GM20431 (cell line): Measurements from ENCODE around the gene UMOD.

Experiments used
- in situ Hi-C: fragments of 300-500 bp; cut with MseI, MboI; formaldehyde crosslinking; loops from one replicate; pipeline ENCODE4 v1.15.0; 2020; ENCODE audit warnings: low sequenced_read_pairs; ENCODE audit not compliant: unreplicated experiment

UMOD gene

GRCh38 chr16:20352615-20353014 lies at the start of gene UMOD:
TSS of gene UMOD (minus strand) at chr16:20352715. CDS start at chr16:20350737, 1,978 bp downstream.
- in situ Hi-C loops = no loop called here

- in situ Hi-C loops = no loop called here
These were observed 49.0 kb upstream of the UMOD start for GRCh38 chr16:20401475-20402016.

DNA sequence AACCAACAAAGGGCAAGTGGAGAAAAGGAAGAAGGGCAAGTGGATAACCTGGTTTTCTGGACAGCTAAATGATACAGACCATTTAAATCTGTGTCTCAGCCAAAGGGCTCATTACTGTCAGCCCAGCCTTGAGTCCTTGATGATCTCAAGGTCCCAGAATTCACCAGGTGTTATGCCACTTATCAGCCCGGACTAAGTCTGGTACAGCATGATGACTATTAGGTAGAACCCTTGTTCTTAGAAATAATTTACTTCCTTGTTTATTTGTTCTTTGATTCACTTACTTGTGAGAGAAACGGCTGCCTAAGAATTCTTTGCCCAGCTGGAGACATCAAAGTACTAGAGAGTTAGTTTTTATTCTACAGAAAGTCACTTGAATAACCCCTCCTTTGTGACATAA lies 48.6 kb upstream of the UMOD start:
- in situ Hi-C loops = no loop called here

- in situ Hi-C loops = loop anchor here (25.0 kb wide), 1 partner anchor 487 kb away; no protein-coding TSS in a partner anchor
These were observed 46.7 kb upstream of the UMOD start for GRCh38 chr16:20399185-20399584.

DNA sequence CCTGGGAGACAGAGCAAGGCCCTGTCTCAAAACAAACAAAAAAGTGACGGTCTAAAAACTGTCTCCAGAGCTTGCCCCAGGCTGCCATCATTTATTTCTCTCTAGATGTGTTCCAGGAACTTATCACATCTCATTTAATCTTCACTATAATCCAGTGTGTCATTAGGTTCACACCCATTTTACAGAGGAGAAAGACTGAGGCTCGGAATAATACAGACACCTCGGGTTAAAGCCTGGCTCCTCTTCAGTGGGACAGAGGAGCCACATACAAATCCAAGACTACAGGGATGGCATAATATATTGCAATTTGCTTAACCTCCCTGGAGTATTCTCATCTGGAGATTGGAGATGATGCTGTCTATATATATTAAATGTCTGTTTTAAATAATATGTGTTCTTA lies 46.1 kb upstream of the UMOD start:
- in situ Hi-C loops = loop anchor here (25.0 kb wide), 1 partner anchor 486 kb away; no protein-coding TSS in a partner anchor

DNA sequence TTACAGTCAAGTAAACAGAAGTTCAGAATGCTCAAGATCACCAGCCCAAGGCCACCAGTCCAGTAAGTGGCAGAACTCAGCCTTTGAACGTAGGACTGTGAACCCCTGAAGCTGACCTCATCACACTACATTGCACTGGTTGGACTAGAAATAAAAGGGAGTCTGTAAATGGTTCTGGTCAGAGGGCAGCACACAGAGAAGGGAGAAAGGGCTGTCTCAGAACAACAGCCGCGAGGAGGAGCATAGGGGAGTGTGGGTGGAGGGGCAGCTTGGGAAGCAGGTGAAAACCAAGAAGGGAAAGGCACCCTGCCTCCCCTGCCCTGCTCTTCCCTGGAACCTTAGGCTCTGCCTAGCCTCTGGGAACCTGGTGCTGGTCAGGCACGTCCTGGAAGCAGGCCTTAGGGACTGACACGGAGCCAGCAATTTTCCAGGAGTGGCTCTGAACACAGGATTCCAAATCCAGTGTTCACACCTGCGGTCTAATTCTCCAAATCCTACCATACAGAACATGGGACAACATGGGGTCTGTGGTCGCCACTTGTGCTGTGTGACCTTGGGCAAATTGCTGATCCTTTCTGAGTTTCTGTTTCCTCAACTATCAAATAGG lies 45.1 kb upstream of the UMOD start:
- in situ Hi-C loops = loop anchor here (25.0 kb wide), 1 partner anchor 485 kb away; no protein-coding TSS in a partner anchor

- in situ Hi-C loops = loop anchor here (25.0 kb wide), 1 partner anchor 485 kb away; no protein-coding TSS in a partner anchor
These were observed 44.4 kb upstream of the UMOD start for GRCh38 chr16:20396846-20397467.

DNA sequence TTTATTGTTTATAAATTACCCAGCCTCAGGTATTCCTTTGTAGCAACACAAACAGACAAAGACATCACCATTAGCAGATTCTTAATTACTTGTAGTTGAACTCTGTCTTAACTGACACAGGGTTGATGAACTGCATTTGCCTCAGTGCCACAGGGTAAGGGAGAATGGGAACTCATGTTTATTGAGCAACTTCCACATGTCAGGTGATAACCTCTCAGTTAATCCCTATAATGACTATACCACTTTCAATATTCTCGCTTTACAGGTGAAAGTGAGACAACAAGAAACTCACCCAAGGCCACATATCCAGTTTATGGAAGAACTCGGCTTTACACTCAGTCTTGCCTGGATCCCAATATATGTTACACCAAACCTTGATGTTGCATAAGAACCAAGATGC lies 43.4 kb upstream of the UMOD start:
- in situ Hi-C loops = loop anchor here (25.0 kb wide), 1 partner anchor 484 kb away; no protein-coding TSS in a partner anchor

DNA sequence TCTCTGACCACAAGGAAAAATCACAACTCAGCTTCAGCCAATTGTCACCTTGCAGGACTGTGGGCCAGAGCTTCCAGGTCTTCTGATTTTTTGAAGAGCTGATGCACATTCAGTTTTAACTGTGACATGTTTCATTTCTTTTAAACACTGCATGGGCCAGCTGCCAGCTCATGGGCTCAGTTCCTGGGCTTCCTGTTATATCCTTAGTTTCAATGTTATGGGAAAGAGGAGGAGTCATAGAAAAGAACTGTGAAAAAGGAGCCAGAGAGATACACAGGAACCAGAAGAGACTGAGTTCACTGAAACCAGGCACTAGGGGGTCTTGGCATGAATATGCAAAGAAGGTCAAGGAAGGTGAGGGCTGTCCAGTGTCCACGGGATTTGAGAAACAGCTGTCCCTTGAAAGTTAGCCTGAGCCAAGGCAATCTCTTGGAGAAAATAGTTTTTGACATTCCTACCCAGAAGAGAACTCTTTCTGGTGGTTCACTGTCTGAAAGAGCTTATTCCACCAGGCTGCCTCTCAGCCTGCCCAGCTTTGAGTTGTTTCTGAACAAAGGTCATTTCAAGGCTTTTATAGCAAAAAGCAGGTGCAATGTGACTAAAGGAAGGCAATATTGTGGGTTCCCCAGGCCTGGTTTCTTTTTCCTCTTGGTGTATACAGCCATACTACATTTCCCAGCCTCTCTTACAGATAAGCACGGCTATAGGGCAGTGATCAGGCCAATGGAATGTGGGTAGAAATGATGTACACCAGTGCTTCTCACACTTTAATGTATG lies 41.5 kb upstream of the UMOD start:
- in situ Hi-C loops = loop anchor here (25.0 kb wide), 1 partner anchor 482 kb away; no protein-coding TSS in a partner anchor

DNA sequence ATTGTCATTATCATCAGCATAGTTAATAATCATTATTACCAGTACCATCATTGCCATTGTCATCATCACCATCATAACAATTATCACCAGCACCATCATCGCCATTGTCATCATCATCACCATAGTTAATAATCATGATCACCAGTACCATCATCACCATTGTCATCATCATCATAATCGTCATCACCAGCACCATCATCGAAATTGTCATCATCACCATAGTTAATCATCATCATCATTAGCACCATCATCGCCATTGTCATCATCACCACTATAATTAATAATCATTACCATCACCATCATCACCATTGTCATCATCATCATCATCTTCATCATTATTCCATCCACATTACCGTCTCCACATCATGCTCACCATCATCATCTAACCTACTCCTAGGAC lies 38.5 kb upstream of the UMOD start:
- in situ Hi-C loops = loop anchor here (25.0 kb wide), 1 partner anchor 479 kb away; no protein-coding TSS in a partner anchor

GRCh38 chr16:20388854-20389253 lies 36.3 kb upstream of the UMOD start:
- in situ Hi-C loops = loop anchor here (25.0 kb wide), 1 partner anchor 477 kb away; no protein-coding TSS in a partner anchor

- in situ Hi-C loops = loop anchor here (25.0 kb wide), 1 partner anchor 476 kb away; no protein-coding TSS in a partner anchor
These were observed 35.5 kb upstream of the UMOD start for GRCh38 chr16:20387978-20388377.

- in situ Hi-C loops = loop anchor here (25.0 kb wide), 1 partner anchor 474 kb away; no protein-coding TSS in a partner anchor
These were observed 33.6 kb upstream of the UMOD start for GRCh38 chr16:20385844-20386832.

GRCh38 chr16:20383106-20384029 lies 30.9 kb upstream of the UMOD start:
- in situ Hi-C loops = loop anchor here (25.0 kb wide), 1 partner anchor 471 kb away; no protein-coding TSS in a partner anchor

DNA sequence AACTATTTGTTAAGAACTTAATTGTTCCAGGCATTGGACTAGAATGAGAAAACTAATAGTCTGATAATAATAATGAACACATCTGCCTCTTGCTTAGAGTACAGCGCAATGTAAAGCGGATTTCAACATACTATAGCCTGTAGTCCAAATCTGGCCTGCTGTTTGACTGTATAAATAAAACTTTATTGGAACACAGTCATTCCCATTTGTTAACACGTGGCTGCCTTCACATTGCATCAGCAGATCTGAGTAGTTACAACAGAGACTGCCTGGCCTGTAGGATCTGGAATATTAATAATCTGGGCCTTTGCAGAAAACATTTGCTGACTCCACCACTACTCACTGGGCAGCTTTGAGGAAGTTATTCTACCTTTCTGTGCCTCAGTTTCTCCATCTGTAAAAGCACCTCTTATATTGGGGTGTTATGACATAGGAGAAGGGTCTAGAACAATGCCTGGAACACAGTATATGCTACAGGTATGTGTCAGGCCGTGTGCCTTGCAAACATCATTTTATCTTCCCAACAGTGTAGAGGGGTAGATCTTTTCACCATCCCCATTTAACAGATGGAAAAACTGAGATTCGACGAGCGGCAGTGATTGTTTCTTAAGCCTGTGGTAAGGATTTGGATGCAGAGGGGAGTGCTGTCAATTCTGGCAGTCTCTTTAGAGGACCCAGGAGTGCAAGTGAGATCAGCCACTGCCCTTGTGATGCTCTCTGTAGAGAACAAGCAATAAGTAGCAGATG lies 29.9 kb upstream of the UMOD start:
- in situ Hi-C loops = loop anchor here (25.0 kb wide), 1 partner anchor 470 kb away; no protein-coding TSS in a partner anchor

DNA sequence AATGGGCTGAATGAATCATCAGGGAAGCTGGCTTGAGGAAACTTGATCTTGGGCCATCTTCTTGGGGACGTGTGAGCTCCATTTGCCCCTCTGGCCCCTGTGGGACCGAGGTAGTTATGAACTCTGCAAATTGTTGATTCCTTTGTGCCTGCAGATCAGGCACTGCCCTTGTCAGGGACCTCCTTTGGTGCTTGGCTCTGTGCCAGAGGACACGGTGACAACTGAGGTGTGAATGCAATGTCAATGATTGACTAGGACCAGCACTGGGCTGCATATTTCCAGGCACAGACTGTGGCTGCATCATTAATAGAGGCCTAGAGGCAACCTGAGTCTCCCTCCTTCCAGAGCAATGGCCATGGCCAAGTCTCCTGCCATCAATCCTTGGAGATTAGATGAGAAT lies 28.3 kb upstream of the UMOD start:
- in situ Hi-C loops = loop anchor here (25.0 kb wide), 1 partner anchor 468 kb away; no protein-coding TSS in a partner anchor

DNA sequence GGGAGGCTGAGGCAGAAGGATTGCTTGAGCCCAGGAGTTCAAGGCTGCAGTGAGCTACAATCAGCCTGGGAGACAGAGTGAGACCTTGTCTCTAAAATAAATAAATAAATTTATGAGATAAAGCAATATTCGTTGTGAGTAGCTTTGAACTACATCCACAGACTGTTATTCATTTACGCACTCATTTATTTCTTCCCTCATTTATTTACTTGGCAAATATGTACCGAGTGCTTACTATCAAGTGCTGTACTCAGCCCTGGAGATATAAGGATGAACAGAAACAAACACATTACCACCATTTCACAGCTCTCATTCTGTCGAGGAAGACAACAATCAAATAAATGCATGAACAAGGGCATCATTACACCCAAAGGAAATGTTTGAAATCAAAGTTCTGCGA lies 24.7 kb upstream of the UMOD start:
- in situ Hi-C loops = loop anchor here (25.0 kb wide), 1 partner anchor 465 kb away; no protein-coding TSS in a partner anchor
